ENCODE results near the gene IGFBP5. TPM values are rescaled to one million over a fixed set of nuclear protein-coding genes. Genes with fewer than 3 reads are reported as not detected.
A peak's percentile ranks its signal among the peaks of the same experiment; 100 is the strongest.

The IGFBP5 gene
- total and polyA plus RNA-seq, 2 experiments from 2014 or later = 113 to 232 TPM

- H3K36me3 ChIP-seq (replicated peaks; ENCODE audit: insufficient read depth, low read depth) = no peaks in the 10 kb centered on the region
- peaks cover 19% of the 10 kb centered on the region for H3K79me2 ChIP-seq
- no peak overlapping the region for H2AFZ ChIP-seq
- TF ChIP-seq EZH2 (IDR thresholded peaks at IDR 0.05; ENCODE audit: borderline replicate concordance) (no peak), CTCF (IDR thresholded peaks at IDR 0.05; ENCODE audit: poor library complexity) (no peak)
- no peaks in the 10 kb centered on the region for H4K20me1 ChIP-seq (ENCODE audit: insufficient read depth, poor library complexity, severe bottlenecking)
- peak overlapping the region; percentile 18 for H3K4me2 ChIP-seq
- no peak overlapping the region for H3K4me3 ChIP-seq
- no peaks in the 10 kb centered on the region for H3K9me2 ChIP-seq (replicated peaks; ENCODE audit: insufficient read depth)
- no peaks in the 10 kb centered on the region for H3K27me3 ChIP-seq
- peak overlapping the region; percentile 26 for H3K27ac ChIP-seq
- H3K9me3 ChIP-seq (ENCODE audit: low read depth) = no peaks in the 10 kb centered on the region
- no peak for DNase-seq (ENCODE audit: low spot score)
- peaks cover 56% of the 10 kb centered on the region for H3K4me1 ChIP-seq (ENCODE audit: insufficient read depth)
- WGBS (ENCODE audit: low lambda C conversion rate, missing lambda C conversion rate) = 18% methylated on average over 6 of the region's 6 CpGs
Measured at GRCh38 chr2:216698293-216698692, 2.9 kb upstream of the IGFBP5 start.

GRCh38 chr2:216696751-216697560 is 1.6 kb upstream of the IGFBP5 start:
- Histone ChIP-seq H2AFZ (peak overlapping the region; percentile 16), H3K4me1 (ENCODE audit: insufficient read depth) (peaks cover 60% of the 10 kb centered on the region), H3K4me3 (no peak overlapping the region), H3K27me3 (no peaks in the 10 kb centered on the region), H3K9me2 (replicated peaks; ENCODE audit: insufficient read depth) (no peaks in the 10 kb centered on the region), H3K9me3 (ENCODE audit: low read depth) (no peaks in the 10 kb centered on the region), H3K36me3 (replicated peaks; ENCODE audit: insufficient read depth, low read depth) (no peaks in the 10 kb centered on the region), H4K20me1 (ENCODE audit: insufficient read depth, poor library complexity, severe bottlenecking) (peaks cover 7% of the 10 kb centered on the region), H3K79me2 (peaks cover 25% of the 10 kb centered on the region), H3K4me2 (peak overlapping the region; percentile 94), H3K27ac (peak overlapping the region; percentile 72)
- WGBS (ENCODE audit: low lambda C conversion rate, missing lambda C conversion rate) = 25% methylated on average over 7 of the region's 7 CpGs
- DNase-seq (ENCODE audit: low spot score) = peak; percentile 65
- TF ChIP-seq CTCF (IDR thresholded peaks at IDR 0.05; ENCODE audit: poor library complexity) = peak; percentile 58
- TF ChIP-seq EZH2phosphoT487 (IDR thresholded peaks at IDR 0.05; ENCODE audit: low read depth, severe bottlenecking, unreplicated experiment) = no peak

GRCh38 chr2:216696321-216696720 is 972 bp upstream of the IGFBP5 start:
- WGBS (ENCODE audit: low lambda C conversion rate, missing lambda C conversion rate) = 94% methylated on average over 1 of the region's 1 CpG
- TF ChIP-seq EZH2 (IDR thresholded peaks at IDR 0.05; ENCODE audit: borderline replicate concordance) = no peak
- peaks cover 60% of the 10 kb centered on the region for H3K4me1 ChIP-seq (ENCODE audit: insufficient read depth)
- H3K4me2 ChIP-seq = peak overlapping the region; percentile 94
- no peak for DNase-seq (ENCODE audit: low spot score)
- no peaks in the 10 kb centered on the region for H3K9me3 ChIP-seq (ENCODE audit: low read depth)
- peak overlapping the region; percentile 72 for H3K27ac ChIP-seq
- H4K20me1 ChIP-seq (ENCODE audit: insufficient read depth, poor library complexity, severe bottlenecking) = peaks cover 7% of the 10 kb centered on the region
- H3K79me2 ChIP-seq = peaks cover 25% of the 10 kb centered on the region
- no peaks in the 10 kb centered on the region for H3K9me2 ChIP-seq (replicated peaks; ENCODE audit: insufficient read depth)
- no peaks in the 10 kb centered on the region for H3K27me3 ChIP-seq
- H3K36me3 ChIP-seq (replicated peaks; ENCODE audit: insufficient read depth, low read depth) = no peaks in the 10 kb centered on the region
- no peak overlapping the region for H3K4me3 ChIP-seq
- no peak overlapping the region for H2AFZ ChIP-seq

GRCh38 chr2:216694826-216695217 is 527 bp downstream of the IGFBP5 start:
- peak overlapping the region; percentile 94 for H3K4me2 ChIP-seq
- H3K27me3 ChIP-seq = no peaks in the 10 kb centered on the region
- H3K79me2 ChIP-seq = peaks cover 35% of the 10 kb centered on the region
- no peaks in the 10 kb centered on the region for H3K9me3 ChIP-seq (ENCODE audit: low read depth)
- H3K4me3 ChIP-seq = peak overlapping the region; percentile 61
- peak overlapping the region; percentile 88 for H3K27ac ChIP-seq
- peaks cover 54% of the 10 kb centered on the region for H3K4me1 ChIP-seq (ENCODE audit: insufficient read depth)
- no peak for DNase-seq (ENCODE audit: low spot score)
- H3K9me2 ChIP-seq (replicated peaks; ENCODE audit: insufficient read depth) = no peaks in the 10 kb centered on the region
- TF ChIP-seq CTCF (IDR thresholded peaks at IDR 0.05; ENCODE audit: poor library complexity) = no peak
- no peak for TF ChIP-seq EZH2 (IDR thresholded peaks at IDR 0.05; ENCODE audit: borderline replicate concordance)
- no peak for TF ChIP-seq EZH2phosphoT487 (IDR thresholded peaks at IDR 0.05; ENCODE audit: low read depth, severe bottlenecking, unreplicated experiment)
- no peaks in the 10 kb centered on the region for H3K36me3 ChIP-seq (replicated peaks; ENCODE audit: insufficient read depth, low read depth)
- 7% methylated on average over 10 of the region's 10 CpGs for WGBS (ENCODE audit: low lambda C conversion rate, missing lambda C conversion rate)
- H2AFZ ChIP-seq = no peak overlapping the region
- H4K20me1 ChIP-seq (ENCODE audit: insufficient read depth, poor library complexity, severe bottlenecking) = peaks cover 12% of the 10 kb centered on the region
